ENCODE results near the gene CD7.

Gene CD7

GRCh38 chr17:82328141-82328993 is 11.0 kb upstream of the CD7 start:
- no peak for DNase-seq (ENCODE audit: low read depth)

- DNase-seq (ENCODE audit: low read depth): no peak
These were observed 10.3 kb upstream of the CD7 start for GRCh38 chr17:82327757-82328140.

DNA sequence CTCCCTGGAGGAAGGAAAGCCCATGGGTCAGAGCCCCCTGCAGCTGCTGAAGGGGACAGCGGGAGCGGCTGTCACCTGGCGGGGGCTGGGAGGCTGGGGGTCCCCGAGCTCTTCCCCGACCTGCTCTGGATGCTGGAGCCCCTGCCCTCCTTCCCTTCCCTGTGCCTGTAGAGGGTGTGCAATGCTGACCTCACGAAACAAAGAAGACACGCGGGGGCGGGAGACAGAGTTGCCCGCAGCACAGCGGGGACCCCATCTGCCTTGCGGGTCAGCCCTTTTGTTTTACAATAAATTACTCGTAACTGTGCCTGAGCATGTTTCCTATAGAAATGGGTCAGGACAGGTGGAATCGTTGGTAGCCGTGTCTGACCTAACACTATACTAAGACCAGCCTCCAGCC is 9.9 kb upstream of the CD7 start:
- no peak for DNase-seq (ENCODE audit: low read depth)

- no peak for DNase-seq (ENCODE audit: low read depth)
These were observed 8.1 kb upstream of the CD7 start for GRCh38 chr17:82325286-82326180.

- DNase-seq (ENCODE audit: low read depth): no peak
These were observed 7.3 kb upstream of the CD7 start for GRCh38 chr17:82324566-82325285.

GRCh38 chr17:82323514-82324234 is 6.3 kb upstream of the CD7 start:
- no peak for DNase-seq (ENCODE audit: low read depth)

DNA sequence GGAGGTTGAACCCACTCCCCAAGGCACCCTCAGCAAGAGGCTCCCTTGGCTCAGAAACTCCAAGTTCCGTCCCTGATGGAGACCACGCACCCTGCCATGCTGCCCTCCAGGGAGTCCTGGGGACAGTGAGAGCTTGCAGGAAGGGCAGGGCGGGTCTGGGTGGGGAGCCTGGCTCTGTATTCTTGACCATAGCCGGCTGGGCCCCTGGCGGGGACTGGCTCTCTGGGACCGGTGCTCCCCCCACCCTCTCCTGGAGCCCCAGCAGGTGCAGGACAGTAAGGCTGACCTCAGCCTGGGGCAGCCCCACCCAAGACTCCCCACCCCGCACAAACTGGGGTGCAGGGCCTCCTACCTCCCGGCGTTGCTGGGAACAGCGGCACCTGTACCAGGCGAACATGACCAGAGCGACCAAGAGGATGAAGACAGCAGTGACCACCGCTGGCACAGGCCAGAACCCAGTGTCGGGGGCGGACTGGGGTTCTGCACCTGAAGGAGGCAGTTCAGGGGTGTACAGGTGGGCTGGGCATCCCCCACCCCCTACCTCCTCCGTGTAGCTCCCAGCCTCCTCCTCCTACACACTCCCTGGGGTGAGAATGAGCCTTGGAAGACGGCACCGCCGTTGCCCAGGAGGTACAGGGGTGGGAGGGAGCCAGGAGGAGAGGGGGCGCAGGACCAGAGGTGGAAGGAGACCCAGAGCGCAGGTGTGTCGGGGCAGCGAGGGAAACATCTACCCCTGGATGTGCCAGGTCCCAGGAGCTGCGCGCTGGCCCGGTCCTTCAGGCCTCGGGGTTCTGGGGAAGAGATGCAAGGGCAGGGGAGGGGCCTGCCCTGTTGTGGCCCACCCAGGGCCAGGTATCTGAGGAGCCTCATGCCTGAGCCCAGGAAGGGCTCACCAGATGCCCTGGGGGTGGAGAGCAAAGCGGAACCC is 5.4 kb upstream of the CD7 start:
- no peak for DNase-seq (ENCODE audit: low read depth)

- DNase-seq (ENCODE audit: low read depth): no peak
These were observed 4.6 kb upstream of the CD7 start for GRCh38 chr17:82321947-82322466.

GRCh38 chr17:82320956-82321927 is 3.8 kb upstream of the CD7 start:
- DNase-seq (ENCODE audit: low read depth): peak; percentile 71

DNA sequence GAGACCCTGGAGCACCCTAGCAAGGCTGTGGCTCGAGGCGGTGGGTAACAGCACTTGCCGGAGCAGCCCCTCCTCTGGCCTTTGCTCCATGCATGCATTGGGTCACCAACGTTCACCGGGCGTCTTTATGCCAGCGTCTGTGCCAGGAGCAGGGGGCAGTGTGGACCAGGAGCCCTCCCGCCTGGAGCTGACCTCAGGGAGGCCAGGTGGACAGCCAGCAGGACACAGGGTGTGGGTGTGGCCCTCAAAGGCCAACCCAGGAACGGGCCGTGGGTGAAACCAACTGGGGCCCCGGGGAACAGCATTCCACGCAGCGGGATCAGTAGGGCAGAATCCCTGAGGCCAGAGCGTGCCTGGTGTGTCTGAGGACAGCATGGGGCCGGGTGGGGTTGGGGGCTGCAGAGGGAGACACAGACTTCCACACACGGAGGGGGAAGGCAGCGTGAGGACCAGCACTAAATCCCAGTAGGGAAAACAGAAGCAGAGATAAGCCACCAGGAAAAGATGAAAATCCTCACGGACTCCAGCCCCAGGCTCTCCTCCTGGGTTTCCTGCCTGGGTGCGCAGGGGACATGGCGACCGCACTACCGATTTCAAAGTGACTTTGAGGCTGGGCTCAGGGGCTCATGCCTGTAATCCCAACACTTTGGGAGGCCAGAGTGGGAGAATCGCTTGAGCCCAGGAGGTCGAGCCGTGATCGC is 2.9 kb upstream of the CD7 start:
- no peak for DNase-seq (ENCODE audit: low read depth)

DNA sequence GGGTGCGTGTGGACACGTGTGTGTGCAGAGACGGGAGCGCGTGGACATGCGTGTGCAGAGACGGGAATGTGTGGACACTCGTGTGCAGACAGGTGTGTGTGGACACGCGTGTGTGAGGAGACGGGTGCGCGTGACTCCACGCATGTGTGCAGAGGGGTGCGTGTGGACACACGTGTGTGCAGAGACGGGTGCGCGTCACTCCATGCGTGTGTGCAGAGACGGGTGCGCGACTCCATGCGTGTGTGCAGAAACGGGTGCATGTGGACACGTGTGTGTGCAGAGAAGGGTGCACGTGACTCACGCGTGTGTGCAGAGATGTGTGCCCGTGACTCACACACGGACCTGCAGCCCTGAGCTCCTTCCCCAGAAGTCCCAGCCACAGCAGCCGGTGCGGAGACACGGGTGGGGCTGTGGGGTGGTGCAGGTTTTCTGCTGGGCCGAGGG is 2.2 kb upstream of the CD7 start:
- DNase-seq (ENCODE audit: low read depth): no peak

DNA sequence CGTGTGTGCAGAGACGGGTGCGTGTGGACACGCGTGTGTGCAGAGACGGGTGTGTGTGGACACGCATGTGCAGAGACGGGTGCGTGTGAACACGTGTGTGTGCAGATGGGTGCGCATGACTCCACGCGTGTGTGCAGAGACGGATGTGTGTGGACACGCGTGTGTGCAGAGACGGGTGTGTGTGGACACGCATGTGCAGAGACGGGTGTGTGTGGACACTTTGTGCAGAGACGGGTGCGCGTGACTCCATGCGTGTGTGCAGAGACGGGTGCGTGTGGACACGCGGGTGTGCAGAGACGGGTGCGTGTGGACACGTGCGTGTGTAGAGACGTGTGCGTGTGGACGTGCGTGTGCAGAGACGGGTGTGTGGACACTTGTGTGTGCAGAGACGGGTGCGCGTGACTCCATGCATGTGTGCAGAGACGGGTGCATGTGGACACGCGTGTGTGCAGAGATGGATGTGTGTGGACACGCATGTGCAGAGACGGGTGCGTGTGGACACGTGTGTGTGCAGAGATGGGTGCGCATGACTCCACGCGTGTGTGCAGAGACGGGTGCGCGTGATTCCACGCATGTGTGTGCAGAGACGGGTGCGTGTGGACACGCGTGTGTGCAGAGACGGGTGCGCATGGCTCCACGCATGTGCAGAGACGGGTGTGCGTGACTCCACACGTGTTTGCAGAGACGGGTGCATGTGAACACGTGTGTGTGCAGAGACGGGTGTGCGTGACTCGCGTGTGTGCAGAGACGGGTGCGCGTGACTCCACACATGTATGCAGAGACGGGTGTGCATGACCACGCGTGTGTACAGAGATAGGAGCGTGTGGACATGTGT is 1.6 kb upstream of the CD7 start:
- no peak for DNase-seq (ENCODE audit: low read depth)

DNA sequence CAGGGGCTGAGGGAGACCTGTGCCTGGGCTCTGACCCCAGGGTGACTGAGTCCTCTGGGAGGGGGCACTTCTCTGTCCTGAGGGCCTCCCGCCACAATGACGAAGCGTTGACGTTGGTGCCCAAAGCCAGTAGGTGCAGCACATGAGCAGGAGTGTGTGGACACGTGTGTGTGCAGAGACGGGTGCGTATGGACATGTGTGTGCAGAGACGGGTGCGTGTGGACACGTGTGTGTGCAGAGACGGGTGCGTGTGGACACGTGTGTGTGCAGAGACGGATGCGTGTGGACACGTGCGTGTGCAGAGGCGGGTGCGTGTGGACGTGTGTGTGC is 726 bp upstream of the CD7 start:
- DNase-seq (ENCODE audit: low read depth): no peak

DNA sequence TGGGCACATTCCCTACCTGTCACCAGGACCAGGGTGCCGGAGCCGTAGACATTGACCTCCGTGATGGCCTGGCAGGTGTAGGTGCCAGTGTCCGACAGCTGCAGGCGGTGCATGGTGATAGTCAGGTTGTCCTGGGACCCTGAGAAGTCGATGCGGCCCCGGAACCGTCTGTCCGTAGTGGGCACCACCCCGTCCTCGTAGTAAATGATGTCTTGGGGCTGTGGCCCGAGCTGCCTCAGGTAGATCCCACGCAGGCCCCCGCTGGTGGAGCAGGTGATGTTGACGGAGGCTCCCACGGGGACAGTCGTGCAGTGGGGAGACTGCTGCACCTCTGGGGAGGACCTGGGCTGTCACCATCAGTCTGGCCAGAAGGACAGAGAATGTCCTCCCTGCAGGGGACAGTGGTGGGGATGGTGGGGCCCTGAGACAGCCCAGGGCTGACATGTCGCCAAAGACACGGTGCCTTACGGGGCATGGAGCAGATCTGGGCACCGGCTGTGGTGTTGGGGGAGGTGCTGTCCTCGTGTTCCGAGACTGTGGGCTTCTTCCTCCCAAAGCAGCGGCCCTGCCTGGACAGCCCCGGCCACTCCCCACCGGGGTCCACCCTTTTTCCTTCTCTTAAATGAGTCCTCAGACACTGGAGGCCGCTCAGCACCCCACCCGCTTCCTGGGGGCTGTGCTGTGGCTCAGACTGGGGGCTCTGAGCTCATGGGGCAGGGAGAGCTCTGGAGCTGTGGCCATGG is 586 bp downstream of the CD7 start:
- no peak for DNase-seq (ENCODE audit: low read depth)

GRCh38 chr17:82315703-82316358 is 1.6 kb downstream of the CD7 start:
- DNase-seq (ENCODE audit: low read depth): no peak
